GM18951 (cell line): ENCODE results near the gene PTPRN2.
"Not testable (repeated sequence)": the region's sequence is repeated elsewhere in the genome, so short reads cannot be mapped to it uniquely, and the experiment has no call there.

Experiments
- POLR2A ChIP-seq: IDR thresholded peaks from 4 replicates; pipeline ENCODE4 v1.6.1; 2011; ENCODE audit warnings: mild to moderate bottlenecking; ENCODE audit not compliant: insufficient read length, insufficient read depth; ENCODE audit errors: extremely low read depth
- in situ Hi-C: fragments of 300-500 bp; cut with MboI; formaldehyde crosslinking; loops from one replicate; pipeline ENCODE4 v1.12.0; 2022; ENCODE audit warnings: low sequenced_read_pairs, mixed read lengths, inconsistent platforms; ENCODE audit not compliant: unreplicated experiment

PTPRN2 gene

DNA sequence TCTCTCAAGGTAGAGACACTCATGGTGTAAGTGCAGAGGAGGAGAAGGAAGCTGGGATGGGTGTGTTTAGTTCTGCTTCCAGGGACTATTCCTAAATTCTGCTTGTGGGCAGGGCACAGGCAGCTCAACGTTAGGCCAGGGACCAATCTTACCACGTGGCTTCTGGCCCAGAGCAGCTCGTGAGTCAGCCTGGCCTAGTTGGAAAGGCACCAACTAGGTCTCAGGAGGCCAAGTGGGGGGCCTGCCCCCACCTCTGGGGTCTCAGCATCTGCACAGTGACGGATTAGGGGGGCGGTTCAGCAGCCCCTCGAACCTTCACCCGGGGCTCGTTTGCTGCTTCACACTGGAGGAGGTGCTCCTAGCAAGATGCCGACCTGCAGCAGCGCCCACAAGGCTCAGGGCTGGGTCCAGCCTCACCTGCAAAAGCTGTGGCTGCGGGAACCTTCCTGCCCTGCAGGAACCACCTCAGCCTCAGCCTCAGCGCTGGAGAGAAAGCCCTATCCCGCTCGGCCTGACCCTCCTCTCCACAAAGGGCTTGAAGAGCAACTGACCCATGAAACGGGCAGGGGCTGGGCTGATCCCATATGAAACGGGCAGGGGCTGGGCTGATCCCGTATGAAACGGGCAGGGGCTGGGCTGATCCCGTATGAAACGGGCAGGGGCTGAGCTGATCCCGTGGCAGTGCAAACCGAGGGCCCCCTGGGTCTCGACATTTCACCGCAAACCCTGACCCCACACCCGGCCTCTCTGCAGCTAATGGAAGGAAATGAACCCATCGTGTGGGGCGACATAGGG is 803.4 kb downstream of the PTPRN2 start:
- in situ Hi-C loops: no loop called here
- no peak for TF ChIP-seq POLR2A

DNA sequence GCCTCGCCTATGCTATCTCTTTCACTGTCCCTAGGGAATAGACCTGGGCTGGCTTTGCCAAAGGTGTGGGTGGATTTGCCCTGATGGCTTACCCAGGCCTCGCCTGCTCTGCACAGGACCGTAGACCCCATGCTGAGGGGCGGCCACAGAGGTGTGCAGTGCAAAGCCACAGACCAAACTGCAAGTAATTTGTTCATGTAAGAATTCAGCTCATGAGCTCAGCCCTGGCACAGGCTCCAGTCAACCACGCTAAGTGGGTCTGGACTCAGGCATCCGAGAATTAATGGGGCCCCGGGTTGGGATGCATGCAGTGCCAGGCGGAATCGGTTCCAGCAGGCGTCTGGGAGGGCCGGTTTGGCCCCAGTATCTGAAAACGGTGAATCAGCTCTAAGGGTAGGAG is 805.6 kb downstream of the PTPRN2 start:
- in situ Hi-C loops: no loop called here
- no peak for TF ChIP-seq POLR2A

DNA sequence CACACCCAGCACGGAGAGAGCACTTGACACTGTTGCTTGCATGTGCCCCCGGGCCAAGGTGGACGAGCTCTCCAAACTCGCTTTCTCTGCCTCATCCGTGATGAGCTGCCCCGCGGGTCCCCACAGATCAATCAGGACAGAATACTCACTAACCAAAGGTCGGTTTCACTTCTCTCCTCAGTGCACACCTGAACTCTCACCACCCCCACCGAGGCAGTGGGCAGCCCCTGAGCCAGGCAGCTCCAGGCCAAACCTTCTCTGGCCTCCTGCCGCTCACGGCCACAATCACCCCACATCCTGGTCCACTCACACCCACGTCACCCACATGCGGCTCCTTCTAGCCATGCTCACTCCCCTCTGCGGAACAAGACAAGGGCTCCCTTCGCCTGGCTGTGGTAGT is 806.9 kb downstream of the PTPRN2 start:
- in situ Hi-C loops: no loop called here
- no peak for TF ChIP-seq POLR2A

DNA sequence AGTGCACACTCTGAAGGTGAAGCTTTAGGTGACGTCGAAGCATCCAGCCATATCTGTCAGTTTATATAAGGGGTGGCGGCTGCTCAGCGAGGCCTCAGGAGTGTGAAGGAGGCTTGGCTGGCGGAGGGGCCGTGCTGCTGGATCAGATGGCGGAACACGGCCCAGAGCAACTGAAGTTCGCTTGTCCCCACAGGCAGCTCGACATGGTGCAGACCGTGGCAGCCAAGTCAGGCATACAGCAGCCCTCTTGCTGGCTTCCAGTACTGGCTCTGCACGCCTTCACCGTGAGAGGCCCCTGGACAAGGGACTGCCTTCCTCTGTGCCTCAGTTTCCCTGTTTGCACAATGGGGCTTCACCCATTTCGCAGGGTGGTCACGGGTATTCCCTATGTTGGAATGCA is 807.3 kb downstream of the PTPRN2 start:
- in situ Hi-C loops: no loop called here
- TF ChIP-seq POLR2A: no peak

DNA sequence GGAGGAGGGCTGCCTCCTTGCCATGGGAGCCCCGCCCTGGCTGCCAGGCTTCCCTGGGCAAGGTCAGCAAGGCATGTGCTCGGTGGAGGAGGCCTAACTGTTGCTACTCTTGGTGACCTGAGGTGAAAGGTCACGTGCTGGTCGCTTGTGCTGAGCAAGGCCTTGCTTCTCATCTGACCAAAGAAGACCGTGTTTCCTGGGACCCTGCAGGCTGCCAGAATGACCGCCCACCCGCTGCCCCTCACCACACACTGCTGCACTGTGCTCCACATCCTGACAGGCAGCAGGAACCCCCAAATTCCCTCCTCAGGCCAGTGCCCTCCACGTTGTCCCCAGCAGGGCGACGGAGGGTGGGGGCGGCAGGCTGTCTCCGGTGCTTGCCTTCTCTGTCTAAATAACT is 808.4 kb downstream of the PTPRN2 start:
- no peak for TF ChIP-seq POLR2A
- in situ Hi-C loops: no loop called here

DNA sequence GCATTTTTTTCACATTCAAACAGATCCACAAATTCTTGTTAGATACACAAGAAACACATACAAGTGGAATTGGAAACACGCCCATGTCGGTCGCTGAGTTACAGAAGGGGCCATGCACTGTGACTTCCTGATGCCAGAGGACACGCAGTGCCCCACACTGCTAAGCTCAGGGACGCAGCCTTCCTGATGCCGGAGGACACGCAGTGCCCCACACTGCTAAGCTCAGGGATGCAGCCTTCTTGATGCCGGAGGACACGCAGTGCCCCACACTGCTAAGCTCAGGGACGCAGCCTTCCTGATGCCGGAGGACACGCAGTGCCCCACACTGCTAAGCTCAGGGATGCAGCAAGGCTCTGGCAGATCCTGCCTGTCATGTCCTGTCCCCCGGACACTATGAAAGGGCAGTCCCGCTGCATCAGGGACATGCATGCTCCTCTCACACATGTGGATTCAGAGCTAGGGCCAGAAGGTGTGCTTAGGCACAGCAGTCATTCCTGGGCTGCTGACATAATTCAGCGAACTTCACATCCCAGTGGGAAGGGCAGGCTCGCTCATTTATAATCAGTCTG is 810.3 kb downstream of the PTPRN2 start:
- in situ Hi-C loops: not testable (repeated sequence)

DNA sequence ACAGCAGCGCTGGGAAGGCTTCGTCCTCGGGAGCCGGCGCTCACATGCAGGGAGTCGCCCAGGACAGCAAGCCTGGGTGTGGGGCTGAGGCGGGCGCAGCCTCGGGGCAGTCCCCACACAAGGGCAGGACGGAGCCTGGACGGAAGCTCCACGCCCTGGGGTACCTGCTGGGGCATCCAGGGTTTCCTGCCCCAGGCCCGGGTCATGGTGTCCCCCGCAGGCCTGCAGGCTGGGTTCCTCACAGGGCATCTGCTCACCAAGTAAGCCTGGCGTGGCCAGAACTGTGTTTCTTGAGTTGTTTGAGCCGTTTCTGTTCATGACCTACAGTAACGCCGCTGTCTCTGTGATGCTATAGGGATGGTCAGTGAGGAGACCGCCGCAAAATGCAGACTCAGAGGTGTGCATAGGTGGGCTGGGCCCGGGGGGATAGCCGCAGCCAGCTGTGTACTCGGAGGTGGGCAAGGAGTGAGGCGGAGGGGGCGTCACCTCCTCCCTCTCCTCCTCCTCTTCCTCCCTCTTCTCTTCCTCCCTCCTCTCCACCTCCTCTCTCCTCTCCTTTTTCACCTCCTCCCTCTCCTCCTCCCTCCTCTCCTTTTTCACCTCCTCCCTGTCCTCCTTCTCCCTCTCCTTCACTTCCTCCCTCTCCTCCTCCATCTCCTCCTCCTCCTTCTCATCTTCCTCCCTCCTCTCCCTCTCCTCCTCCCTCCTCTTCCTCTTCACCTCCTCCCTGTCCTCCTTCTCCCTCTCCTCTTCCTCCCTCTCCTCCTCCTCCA is 811.9 kb downstream of the PTPRN2 start:
- TF ChIP-seq POLR2A: no peak
- in situ Hi-C loops: no loop called here

DNA sequence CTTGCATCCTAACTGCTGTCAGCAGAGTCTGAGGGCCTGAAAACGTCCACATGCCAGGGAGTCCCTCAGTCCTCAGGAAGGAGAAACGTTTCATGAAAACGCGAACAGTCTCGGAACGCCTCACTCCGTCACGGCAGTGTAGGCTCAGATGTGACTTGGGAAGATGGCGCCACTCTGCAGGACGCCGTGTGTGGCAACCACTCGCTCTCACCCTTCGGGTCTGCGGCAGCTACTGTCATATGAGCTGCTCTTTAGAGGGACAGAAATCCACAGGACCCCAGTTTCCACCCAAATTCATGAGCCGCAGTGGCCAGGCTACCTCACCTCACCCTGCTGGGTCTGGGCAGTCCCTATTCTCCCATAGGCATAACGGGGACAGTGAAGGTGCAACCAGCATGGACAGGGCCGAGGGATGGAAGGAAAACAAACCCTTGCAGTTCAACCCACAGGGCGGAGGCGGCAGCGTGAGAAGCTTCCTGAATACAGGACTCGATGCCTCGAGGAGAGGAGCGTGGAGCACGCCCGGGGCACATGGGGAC is 812.5 kb downstream of the PTPRN2 start:
- in situ Hi-C loops: no loop called here
- no peak for TF ChIP-seq POLR2A

DNA sequence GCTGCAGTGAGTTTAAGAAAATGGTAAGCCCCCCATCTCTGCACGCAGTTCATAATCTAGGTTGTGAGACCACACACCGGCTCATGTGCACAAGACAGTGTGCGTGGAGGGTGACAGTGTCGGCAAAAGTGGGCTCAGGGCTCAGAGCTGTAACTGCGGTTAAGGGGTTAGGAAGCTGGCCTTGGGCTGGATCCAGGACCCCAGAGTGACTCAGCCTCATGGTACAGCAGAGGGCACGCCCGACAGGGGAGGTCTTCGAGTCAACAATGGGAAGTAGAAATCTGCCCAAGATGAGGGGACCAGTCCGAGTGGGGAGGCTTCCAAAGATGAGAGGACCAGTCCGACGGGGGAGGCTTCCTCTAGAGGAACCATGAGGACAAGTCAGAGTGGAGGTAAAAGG is 813.1 kb downstream of the PTPRN2 start:
- in situ Hi-C loops: no loop called here
- no peak for TF ChIP-seq POLR2A

DNA sequence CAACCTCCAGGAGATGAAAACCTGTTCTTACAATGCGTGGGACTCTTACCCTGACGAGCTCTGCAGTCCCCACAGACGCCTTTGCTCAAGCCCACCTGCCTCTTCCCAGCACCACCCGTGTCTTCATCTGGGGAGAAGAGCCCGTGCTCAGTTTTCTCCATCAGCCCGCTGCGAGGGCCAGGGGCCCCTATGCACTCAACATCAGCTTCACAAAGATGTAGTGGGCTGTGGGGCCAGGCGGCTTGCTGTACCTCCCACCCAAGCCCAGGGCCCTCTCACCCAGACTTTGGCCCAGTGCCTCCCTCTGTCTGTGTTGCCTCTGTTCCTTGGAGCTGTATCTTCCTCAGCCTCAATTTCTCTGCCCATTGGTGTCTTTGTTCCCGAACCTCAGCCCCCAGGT is 814.3 kb downstream of the PTPRN2 start:
- in situ Hi-C loops: no loop called here
- TF ChIP-seq POLR2A: no peak

DNA sequence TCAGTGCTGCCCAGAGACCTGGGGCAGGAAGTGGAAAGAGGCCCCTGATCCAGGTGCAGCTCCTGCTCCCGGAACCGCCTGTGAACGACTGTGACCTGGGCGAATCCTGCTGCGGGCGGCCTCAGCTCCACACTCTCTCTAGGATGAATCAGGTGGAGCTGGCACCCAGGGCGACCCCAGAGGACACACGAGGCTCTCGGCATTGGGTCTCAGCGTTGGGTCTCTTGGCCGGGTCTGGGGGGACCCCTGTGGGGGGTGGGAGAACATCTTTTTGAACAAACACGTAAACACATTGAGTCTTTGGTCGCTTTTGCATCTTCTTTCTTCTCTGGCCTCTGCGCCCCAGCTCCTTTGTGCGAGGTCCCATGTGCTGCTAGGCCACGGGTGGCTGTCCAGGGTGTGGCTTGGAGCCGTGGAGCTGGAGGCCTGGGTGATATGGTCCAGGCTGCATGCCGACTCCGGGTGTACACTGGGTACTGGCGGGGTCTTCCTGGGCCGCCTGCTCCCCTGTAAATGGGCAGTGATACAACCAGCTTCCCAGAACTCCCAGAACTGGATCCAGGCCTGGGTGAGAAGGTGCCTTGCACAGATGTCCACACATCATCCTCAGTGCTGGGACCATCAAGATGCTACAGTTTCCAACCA is 815.0 kb downstream of the PTPRN2 start:
- in situ Hi-C loops: no loop called here

DNA sequence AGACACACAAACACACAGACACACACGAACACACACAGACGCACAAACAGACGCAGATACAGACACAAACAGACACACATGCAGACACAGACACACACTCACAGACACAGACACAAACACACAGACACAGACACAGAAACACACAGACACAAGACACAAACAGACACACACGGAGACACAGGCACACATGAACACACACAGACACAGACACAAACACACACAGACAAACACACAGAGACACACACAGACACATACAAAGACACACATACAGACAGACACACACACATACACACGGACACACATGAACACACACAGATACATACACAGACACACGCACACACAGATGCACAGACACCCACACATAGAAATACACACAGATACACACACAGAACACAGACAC is 815.9 kb downstream of the PTPRN2 start:
- in situ Hi-C loops: no loop called here
- no peak for TF ChIP-seq POLR2A

More for the DNA sequence above, 815.0 kb downstream of the PTPRN2 start:
- TF ChIP-seq POLR2A: no peak

DNA sequence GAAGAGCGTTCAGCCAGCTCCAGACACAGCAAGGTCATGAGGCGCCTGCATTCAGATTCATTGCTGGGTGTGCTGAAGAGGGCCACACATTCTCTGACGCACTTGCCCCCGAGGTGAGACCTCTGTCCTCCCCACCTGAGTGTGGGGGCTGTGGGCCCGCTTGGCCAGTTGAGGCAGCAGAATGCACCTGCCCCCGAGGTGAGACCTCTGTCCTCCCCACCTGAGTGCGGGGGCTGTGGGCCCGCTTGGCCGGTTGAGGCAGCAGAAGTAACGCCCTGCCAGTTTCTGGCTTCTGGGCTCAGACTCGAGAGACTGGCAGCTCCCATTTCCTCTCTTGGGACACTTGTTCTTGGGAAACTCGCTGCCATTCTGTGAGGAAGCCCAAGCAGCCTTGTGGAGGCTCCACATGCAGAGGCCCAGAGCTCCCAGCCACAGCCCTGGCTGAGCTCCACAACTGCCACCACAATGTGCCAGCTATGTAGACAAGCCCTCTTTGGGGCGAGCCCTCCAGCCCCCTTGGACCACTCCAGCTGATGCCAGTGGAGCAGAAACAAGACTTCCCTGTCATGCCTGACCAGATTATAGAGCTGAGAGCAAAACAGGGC is 816.8 kb downstream of the PTPRN2 start:
- TF ChIP-seq POLR2A: no peak
- in situ Hi-C loops: no loop called here
